ENCODE data around the gene FRMPD4.

FRMPD4 gene

DNA sequence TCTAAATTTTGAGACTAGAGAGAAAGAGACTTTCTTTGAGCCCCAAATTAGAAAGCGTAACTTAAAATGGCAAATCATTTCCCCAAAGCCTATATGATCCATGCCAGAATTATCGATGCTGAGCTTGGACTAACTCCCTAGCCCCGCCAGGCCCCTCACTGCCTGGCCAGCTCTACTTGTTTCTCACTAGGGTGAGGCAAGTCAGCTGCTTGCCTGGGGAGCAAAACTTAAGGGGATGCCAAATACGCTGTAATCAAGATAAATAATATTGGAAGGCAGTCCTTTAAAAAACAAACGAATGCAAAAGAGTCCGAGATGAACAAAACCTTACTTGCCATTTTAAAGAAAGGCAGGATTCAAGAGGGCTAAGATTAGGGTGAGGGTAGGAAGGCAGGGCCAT is 236.0 kb downstream of the FRMPD4 start:
- DNase-seq: no peak

GRCh38 chrX:12378253-12378652 is 240.0 kb downstream of the FRMPD4 start:
- DNase-seq: no peak

DNA sequence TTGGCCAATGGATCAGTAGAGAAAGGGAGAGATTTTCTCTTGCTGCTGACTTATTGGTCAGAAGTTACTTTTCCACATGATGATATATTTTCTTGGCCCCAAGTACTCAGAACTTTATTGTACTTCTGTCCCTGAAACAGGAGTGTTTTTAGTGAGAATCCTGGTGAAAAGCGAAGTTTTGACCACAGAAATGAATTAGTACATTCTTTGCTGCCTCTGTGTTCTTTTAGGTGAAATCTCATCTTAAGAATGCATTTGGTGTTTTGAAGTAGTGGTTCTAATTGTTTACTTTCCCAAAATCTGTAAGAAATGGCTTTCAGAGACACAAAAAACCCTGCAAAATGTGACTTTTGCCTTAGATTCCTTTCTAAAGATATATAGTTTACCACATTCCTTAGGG is 240.4 kb downstream of the FRMPD4 start:
- no peak for DNase-seq

GRCh38 chrX:12379671-12380070 is 241.4 kb downstream of the FRMPD4 start:
- no peak for DNase-seq

- DNase-seq: no peak
Measured at GRCh38 chrX:12383196-12383595, 244.9 kb downstream of the FRMPD4 start.

DNA sequence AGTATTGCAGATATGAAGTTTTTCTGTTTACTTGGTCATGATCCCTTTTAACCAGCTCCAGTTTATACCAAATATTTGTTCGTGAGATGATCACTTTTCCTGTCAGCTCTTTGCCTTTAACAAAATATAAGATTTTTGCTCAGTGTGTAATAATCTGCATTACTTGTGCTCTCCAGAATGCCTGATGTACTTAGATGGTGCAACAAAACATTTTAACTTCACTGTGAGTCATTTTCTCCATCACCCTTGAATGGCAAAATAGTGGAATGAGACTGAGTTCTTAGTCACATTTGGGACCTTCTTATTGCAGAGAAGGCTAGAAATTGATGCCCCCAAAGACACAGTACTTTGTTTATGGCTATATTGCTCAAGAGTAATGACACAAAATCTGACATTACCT is 252.0 kb downstream of the FRMPD4 start:
- DNase-seq: no peak

GRCh38 chrX:12396584-12396983 is 258.3 kb downstream of the FRMPD4 start:
- no peak for DNase-seq

- no peak for DNase-seq
Measured at GRCh38 chrX:12400218-12400617, 261.9 kb downstream of the FRMPD4 start.

GRCh38 chrX:12401252-12401651 is 263.0 kb downstream of the FRMPD4 start:
- no peak for DNase-seq

GRCh38 chrX:12403474-12404082 is 265.3 kb downstream of the FRMPD4 start:
- DNase-seq: no peak

DNA sequence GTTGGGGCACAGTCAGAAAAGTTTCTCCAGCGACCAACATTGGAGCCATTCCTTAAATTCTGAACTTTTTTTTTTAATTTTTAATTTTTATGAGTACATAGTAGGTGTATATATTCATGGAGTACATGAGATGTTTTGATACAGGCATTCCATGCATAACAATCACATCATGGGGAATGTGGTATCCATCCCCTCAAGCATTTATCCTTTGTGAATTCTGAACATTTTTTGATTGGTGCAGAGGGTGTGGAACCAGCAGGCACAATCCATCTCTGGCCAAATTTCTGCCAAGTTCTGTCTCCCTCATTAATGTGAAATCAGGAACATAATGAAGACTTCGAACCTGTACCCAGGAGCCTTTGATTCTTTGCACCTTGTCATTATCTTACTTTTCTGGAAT is 267.0 kb downstream of the FRMPD4 start:
- no peak for DNase-seq

- DNase-seq: no peak
Measured at GRCh38 chrX:12410523-12410922, 272.2 kb downstream of the FRMPD4 start.

GRCh38 chrX:12411831-12412230 is 273.6 kb downstream of the FRMPD4 start:
- DNase-seq: no peak

- DNase-seq: no peak
Measured at GRCh38 chrX:12412561-12412960, 274.3 kb downstream of the FRMPD4 start.

DNA sequence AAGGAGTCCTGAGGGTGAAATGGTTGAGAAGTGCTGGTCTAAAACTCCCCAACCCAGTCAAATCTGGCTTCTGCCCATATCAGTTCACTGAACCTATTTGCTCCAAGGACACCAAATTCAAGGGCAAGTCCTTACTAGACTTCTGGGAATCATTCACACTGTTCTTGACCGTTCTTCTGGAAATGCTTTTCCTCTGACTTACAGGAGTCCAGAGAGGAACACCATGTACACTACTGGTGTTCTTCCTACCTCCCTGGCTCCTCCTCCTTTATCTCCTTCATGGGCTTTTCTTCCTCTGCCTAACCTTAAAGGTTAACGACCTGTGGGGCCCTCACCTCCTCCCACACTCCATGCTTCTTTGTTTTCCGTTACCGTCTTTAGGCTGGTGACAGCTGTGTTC is 281.3 kb downstream of the FRMPD4 start:
- DNase-seq: no peak

DNA sequence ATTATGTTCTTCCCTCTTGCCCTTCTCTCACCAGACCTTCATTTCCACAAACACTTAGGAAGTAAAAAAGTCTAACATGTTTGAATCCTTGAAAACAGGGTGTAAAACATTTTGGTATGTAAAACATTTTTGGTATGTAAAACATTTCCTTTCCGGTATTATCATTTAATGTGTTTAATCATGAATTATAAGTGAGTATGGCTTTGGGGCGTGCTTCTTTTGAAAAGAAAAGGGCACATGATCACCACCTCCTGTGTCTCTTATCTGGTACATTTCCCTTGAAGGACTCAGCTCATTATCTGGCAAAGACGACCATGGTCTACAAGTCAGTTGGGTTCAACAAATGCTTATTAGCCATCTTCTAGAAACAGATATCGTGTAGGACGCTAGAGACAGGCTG is 283.6 kb downstream of the FRMPD4 start:
- no peak for DNase-seq

- no peak for DNase-seq
Measured at GRCh38 chrX:12423346-12423745, 285.1 kb downstream of the FRMPD4 start.

GRCh38 chrX:12425496-12425895 is 287.2 kb downstream of the FRMPD4 start:
- DNase-seq: no peak

GRCh38 chrX:12426420-12426819 is 288.1 kb downstream of the FRMPD4 start:
- DNase-seq: no peak

- no peak for DNase-seq
Measured at GRCh38 chrX:12434493-12434892, 296.2 kb downstream of the FRMPD4 start.

- DNase-seq: no peak
Measured at GRCh38 chrX:12439416-12439815, 301.1 kb downstream of the FRMPD4 start.

- no peak for DNase-seq
Measured at GRCh38 chrX:12440246-12440645, 302.0 kb downstream of the FRMPD4 start.

DNA sequence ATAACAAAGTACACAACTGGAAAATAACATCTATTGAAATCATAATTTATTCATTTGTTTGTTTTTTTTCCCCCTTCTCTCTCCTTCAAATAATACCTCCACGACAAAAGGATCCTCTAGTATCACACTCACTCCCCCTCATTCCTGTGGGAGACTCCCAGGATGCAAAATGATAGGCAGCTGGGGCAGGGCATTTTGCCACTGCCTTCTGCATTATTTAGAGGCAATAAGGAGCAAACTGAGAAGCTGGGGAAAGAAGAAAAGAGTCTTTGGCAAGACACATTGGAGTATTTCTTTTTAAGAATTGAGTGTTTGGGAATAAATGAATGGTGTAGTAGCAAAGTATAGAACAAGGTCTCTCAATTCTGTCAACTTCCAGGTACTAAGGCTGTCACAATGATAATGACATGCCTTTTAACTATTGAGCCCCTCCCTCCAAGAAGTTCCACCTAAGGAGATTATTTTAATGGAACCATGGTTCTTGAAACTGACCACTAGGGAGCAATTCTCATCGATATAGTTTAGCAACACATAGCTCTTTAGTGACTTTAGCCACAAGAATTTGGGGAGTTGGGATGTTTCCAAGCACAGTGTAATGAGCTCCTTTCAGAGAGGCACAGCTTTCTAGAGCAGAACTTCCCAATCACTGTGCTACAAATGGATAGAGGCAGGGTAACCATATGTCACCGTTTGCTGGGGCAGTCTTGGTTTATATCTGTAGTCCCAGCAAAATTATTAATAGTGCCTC is 303.3 kb downstream of the FRMPD4 start:
- DNase-seq: no peak

DNA sequence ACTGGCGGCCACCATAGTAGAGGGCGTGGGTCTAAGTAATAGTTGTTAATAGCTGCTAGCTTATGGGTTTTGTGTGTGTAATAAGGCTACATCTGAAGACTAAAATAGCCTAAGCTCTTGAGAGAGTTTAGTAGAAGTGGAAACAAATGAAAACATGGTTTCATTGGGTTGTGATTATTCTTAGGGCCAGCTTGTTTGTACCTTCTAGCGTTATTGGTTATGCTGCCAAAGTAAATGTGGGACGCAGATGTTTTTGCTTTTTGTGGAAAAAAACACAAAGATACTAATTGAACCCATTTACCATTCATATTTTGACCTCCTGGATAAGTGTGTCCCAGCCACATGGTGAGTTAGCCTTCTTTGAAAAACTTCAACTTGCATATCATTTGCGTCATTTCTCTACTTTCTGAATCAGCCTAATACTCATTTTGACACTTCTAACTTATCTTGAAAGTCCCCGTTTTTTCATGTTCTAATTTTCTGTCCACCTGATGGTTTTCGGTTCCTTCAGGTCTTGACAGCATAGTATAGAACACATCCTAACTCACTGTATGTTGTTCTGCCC is 305.3 kb downstream of the FRMPD4 start:
- no peak for DNase-seq

Data from NCI-H2171 treated with DMSO at 0.1 percent for 48 hours (cell line).